Keratinocyte (primary cell): ENCODE measurements around the gene AUP1. TPM values are rescaled to one million over a fixed set of nuclear protein-coding genes. Genes with fewer than 3 reads are reported as not detected.

ENCODE experiments used
- DNase-seq: peaks from one replicate; pipeline ENCODE4 v3.0.0-alpha.2; 2011; ENCODE audit warnings: low read depth, missing footprints, low spot score
- FAIRE-seq: peaks from 2 replicates; lab custom pipeline; 2011; peaks lifted over from hg19 to GRCh38; lab: Jason Lieb, UNC
- H2AFZ ChIP-seq: 2 replicates; pipeline ENCODE4 v1.6.0; 2012; ENCODE audit warnings: low read length, control low read depth, inconsistent platforms; ENCODE audit not compliant: control insufficient read depth
- H3K27ac ChIP-seq: 2 replicates; pipeline ENCODE4 v1.5.1; 2011; ENCODE audit warnings: low read length; ENCODE audit not compliant: control insufficient read depth, insufficient read depth
- H3K27me3 ChIP-seq: 3 replicates; pipeline ENCODE4 v1.6.0; 2011; ENCODE audit warnings: low read length; ENCODE audit not compliant: control insufficient read depth, insufficient read depth; ENCODE audit errors: extremely low read depth
- H3K36me3 ChIP-seq, 2 experiments: 2 replicates in 1 of 2; 3 replicates in 1 of 2; pipeline ENCODE4 v1.5.1; 2011; ENCODE audit warnings: low read length in 2 of 2, mild to moderate bottlenecking in 1 of 2; ENCODE audit not compliant: control insufficient read depth in 2 of 2, insufficient read depth in 2 of 2; ENCODE audit errors: extremely low read depth in 1 of 2
- H3K4me1 ChIP-seq: 3 replicates; pipeline ENCODE4 v1.5.1; 2011; ENCODE audit warnings: low read length; ENCODE audit not compliant: control insufficient read depth, insufficient read depth; ENCODE audit errors: extremely low read depth
- H3K4me2 ChIP-seq: 3 replicates; pipeline ENCODE4 v1.6.0; 2011; ENCODE audit warnings: low read depth, low read length; ENCODE audit not compliant: control insufficient read depth, insufficient read depth; ENCODE audit errors: extremely low read depth
- H3K4me3 ChIP-seq, 3 experiments: fragments of 200-600 bp in 1 of 3; sonication (generic) in 1 of 3; 2 replicates in 2 of 3; 3 replicates in 1 of 3; pipeline ENCODE4 v1.5.1; 2011 to 2016; ENCODE audit warnings: low read length in 3 of 3, mild to moderate bottlenecking in 3 of 3, control low read depth in 2 of 3, inconsistent platforms in 1 of 3, low read depth in 1 of 3, mixed read lengths in 1 of 3, mixed run types in 1 of 3, moderate library complexity in 1 of 3; ENCODE audit not compliant: control insufficient read depth in 2 of 3, insufficient read depth in 2 of 3; ENCODE audit errors: extremely low read depth in 1 of 3
- H3K79me2 ChIP-seq: 2 replicates; pipeline ENCODE4 v1.6.0; 2012; ENCODE audit warnings: low read length; ENCODE audit not compliant: control insufficient read depth, insufficient read depth
- H3K9ac ChIP-seq: 3 replicates; pipeline ENCODE4 v1.6.0; 2011; ENCODE audit warnings: low read length; ENCODE audit not compliant: control insufficient read depth, insufficient read depth; ENCODE audit errors: extremely low read depth
- H3K9me1 ChIP-seq: 3 replicates; pipeline ENCODE4 v1.6.0; 2011; ENCODE audit warnings: low read length; ENCODE audit not compliant: control insufficient read depth, insufficient read depth; ENCODE audit errors: extremely low read depth
- H3K9me3 ChIP-seq: 2 replicates; pipeline ENCODE4 v1.5.1; 2012; ENCODE audit warnings: low read depth, low read length; ENCODE audit not compliant: control insufficient read depth
- H4K20me1 ChIP-seq: 3 replicates; pipeline ENCODE4 v1.6.0; 2011; ENCODE audit warnings: low read length; ENCODE audit not compliant: control insufficient read depth, insufficient read depth; ENCODE audit errors: extremely low read depth
- EZH2 ChIP-seq: IDR thresholded peaks from one replicate; pipeline ENCODE4 v1.6.1; 2012; ENCODE audit warnings: inconsistent platforms, mild to moderate bottlenecking, low read length, moderate library complexity
- dilution Hi-C: fragments of 300-500 bp; cut with MboI; formaldehyde crosslinking; loops from one replicate; pipeline ENCODE4 v1.7.0; 2020; ENCODE audit warnings: low sequenced_read_pairs; ENCODE audit not compliant: extremely low pct_ligation_motif_present
- polyA plus RNA-seq, 5 experiments: library from polyadenylated mRNA; depleted of rRNA in 3 of 5; stranded (reverse) in 3 of 5; stranded (forward) in 1 of 5; unstranded in 1 of 5; fragments of >200 nt; gene quantifications; 1 replicate in 1 of 5; 2 replicates in 3 of 5; 3 replicates in 1 of 5; pipeline versions ENCODE4 v1.2.1 to v1.2.3, GENCODE V29; 2011 to 2012; ENCODE audit warnings: missing spikeins in 2 of 5, low read depth in 1 of 5, low replicate concordance in 1 of 5
- TF ChIP-seq, protein P1 (sequence below), 3 experiments: IDR thresholded peaks in 1 of 3; conservative IDR thresholded peaks in 1 of 3; optimal IDR thresholded peaks in 1 of 3; 2 replicates in 2 of 3; 3 replicates in 1 of 3; pipeline versions ENCODE3 to v1.5.1; 2011; ENCODE audit warnings: low read length in 3 of 3, mild to moderate bottlenecking in 3 of 3, moderate library complexity in 2 of 3, control low read depth in 1 of 3, inconsistent platforms in 1 of 3; ENCODE audit not compliant: insufficient read depth in 2 of 3; ENCODE audit errors: extremely low read depth in 1 of 3

The AUP1 gene
- polyA plus RNA-seq, 1 donor (not counting 4 experiments of a cell fraction or from before 2014, with no cell fraction given) = 94.9 TPM

DNA sequence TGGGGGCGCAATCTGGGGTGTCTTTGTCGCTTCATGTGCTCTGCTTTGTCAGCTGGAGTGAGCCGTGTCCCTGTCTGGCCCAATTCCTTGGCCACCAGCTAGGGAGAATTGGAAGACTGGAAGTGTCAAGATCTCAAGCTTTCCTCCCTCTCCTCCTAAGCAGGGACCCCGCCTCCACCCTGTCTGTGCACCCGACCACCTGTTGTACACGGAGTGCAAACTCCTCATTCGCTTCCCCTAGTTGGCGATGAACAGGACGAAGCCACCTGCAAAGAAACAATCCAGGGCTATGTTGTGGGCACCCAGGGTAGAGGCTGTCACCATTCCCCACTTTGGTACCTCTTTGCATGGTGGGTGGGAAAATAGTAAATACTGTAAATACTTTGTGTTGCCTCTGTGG lies 1.8 kb downstream of the AUP1 start:
- DNase-seq (no peak), FAIRE-seq (no peak)
- Histone ChIP-seq H3K27ac (no peak overlapping the region), H3K4me1 (peaks cover 36% of the 10 kb centered on the region), H3K79me2 (peaks cover 36% of the 10 kb centered on the region), H3K36me3 (peaks cover 20 to 35% of the 10 kb centered on the region in 2 experiments), H3K9me3 (no peaks in the 10 kb centered on the region), H3K9me1 (no peaks in the 10 kb centered on the region), H2AFZ (no peak overlapping the region), H3K4me2 (peak overlapping the region; percentile 75), H3K27me3 (no peaks in the 10 kb centered on the region), H4K20me1 (no peaks in the 10 kb centered on the region), H3K9ac (no peak overlapping the region), H3K4me3 (peak overlapping the region in 1 of 3 experiments; percentile 93)
- dilution Hi-C loops = no loop called here
- TF ChIP-seq EZH2 = no peak
- TF ChIP-seq, protein P1, sequence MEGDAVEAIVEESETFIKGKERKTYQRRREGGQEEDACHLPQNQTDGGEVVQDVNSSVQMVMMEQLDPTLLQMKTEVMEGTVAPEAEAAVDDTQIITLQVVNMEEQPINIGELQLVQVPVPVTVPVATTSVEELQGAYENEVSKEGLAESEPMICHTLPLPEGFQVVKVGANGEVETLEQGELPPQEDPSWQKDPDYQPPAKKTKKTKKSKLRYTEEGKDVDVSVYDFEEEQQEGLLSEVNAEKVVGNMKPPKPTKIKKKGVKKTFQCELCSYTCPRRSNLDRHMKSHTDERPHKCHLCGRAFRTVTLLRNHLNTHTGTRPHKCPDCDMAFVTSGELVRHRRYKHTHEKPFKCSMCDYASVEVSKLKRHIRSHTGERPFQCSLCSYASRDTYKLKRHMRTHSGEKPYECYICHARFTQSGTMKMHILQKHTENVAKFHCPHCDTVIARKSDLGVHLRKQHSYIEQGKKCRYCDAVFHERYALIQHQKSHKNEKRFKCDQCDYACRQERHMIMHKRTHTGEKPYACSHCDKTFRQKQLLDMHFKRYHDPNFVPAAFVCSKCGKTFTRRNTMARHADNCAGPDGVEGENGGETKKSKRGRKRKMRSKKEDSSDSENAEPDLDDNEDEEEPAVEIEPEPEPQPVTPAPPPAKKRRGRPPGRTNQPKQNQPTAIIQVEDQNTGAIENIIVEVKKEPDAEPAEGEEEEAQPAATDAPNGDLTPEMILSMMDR (optimal IDR thresholded peaks at IDR 0.05 in 1 of 3, IDR thresholded peaks at IDR 0.05 in 1 of 3, conservative IDR thresholded peaks at IDR 0.05 in 1 of 3; ENCODE audit: extremely low read depth in 1 of 3, insufficient read depth in 2 of 3, low read length in 3 of 3) = no peak

DNA sequence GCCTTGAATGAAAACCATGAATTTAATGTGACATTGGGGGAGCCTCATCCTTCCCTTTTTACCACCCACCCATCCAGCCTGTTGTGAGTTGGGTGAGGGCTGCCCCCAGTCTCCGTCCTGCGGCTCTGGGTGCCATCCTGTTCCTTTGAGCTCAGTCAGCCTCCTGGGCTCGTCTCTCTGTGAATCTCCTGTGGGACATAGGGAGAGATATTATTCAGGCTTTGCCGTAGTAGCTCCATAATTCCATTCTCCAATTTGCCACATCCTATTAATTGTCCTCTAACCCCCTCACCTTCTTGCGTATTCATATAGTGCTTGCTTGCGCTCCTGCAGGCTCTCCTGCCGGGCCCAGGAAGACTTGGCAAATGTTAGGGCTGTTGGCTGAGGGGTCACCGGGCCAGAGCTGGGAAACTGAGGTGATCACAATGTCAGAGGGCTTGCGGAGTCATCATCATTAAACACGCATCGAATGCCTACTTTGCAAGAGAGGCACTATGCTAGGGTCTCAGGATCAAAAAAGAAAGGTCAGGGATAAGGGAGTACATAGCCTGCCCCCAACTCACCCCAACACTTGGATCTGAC lies 2.8 kb downstream of the AUP1 start:
- H3K27me3 ChIP-seq = no peaks in the 10 kb centered on the region
- H3K9me1 ChIP-seq = no peaks in the 10 kb centered on the region
- H3K36me3 ChIP-seq = peaks cover 16 to 33% of the 10 kb centered on the region in 2 experiments
- FAIRE-seq (no peak), DNase-seq (no peak)
- TF ChIP-seq, protein P1 (optimal IDR thresholded peaks at IDR 0.05 in 1 of 3, IDR thresholded peaks at IDR 0.05 in 1 of 3, conservative IDR thresholded peaks at IDR 0.05 in 1 of 3; ENCODE audit: extremely low read depth in 1 of 3, insufficient read depth in 2 of 3, low read length in 3 of 3) = no peak
- TF ChIP-seq EZH2 = no peak
- peaks cover 36% of the 10 kb centered on the region for H3K4me1 ChIP-seq
- dilution Hi-C loops = no loop called here
- H2AFZ ChIP-seq = no peak overlapping the region
- H3K79me2 ChIP-seq = peaks cover 36% of the 10 kb centered on the region
- no peak overlapping the region for H3K4me3 ChIP-seq
- no peaks in the 10 kb centered on the region for H4K20me1 ChIP-seq
- H3K4me2 ChIP-seq = peak overlapping the region; percentile 56
- H3K9me3 ChIP-seq = no peaks in the 10 kb centered on the region
- no peak overlapping the region for H3K27ac ChIP-seq
- no peak overlapping the region for H3K9ac ChIP-seq
